Measurements from ENCODE around the gene MYB.

- TF ChIP-seq, protein P1, sequence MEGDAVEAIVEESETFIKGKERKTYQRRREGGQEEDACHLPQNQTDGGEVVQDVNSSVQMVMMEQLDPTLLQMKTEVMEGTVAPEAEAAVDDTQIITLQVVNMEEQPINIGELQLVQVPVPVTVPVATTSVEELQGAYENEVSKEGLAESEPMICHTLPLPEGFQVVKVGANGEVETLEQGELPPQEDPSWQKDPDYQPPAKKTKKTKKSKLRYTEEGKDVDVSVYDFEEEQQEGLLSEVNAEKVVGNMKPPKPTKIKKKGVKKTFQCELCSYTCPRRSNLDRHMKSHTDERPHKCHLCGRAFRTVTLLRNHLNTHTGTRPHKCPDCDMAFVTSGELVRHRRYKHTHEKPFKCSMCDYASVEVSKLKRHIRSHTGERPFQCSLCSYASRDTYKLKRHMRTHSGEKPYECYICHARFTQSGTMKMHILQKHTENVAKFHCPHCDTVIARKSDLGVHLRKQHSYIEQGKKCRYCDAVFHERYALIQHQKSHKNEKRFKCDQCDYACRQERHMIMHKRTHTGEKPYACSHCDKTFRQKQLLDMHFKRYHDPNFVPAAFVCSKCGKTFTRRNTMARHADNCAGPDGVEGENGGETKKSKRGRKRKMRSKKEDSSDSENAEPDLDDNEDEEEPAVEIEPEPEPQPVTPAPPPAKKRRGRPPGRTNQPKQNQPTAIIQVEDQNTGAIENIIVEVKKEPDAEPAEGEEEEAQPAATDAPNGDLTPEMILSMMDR (IDR thresholded peaks at IDR 0.05 in 2 of 3, conservative IDR thresholded peaks at IDR 0.05 in 1 of 3; ENCODE audit: borderline replicate concordance in 1 of 3, insufficient read depth in 1 of 3, low read depth in 2 of 3, low read length in 2 of 3): no peak
- TF ChIP-seq EGR1 (IDR thresholded peaks at IDR 0.05; ENCODE audit: low read depth) (no peak), EZH2phosphoT487 (IDR thresholded peaks at IDR 0.05; ENCODE audit: borderline replicate concordance) (no peak), CBX3 (IDR thresholded peaks at IDR 0.05; ENCODE audit: low read depth) (no peak), ELF1 (IDR thresholded peaks at IDR 0.05; ENCODE audit: borderline replicate concordance, low read depth) (no peak), YY1 (IDR thresholded peaks at IDR 0.05; ENCODE audit: extremely low read depth, insufficient replicate concordance, low read depth, low read length) (no peak), REST (IDR thresholded peaks at IDR 0.05; ENCODE audit: low read depth) (no peak), SP1 (IDR thresholded peaks at IDR 0.05; ENCODE audit: low read depth) (no peak), POLR2A (IDR thresholded peaks at IDR 0.05; ENCODE audit: borderline replicate concordance, extremely low read depth, insufficient read depth, insufficient read length) (no peak), SIN3A (IDR thresholded peaks at IDR 0.05; ENCODE audit: low read depth) (no peak), RAD21 (IDR thresholded peaks at IDR 0.05; ENCODE audit: low read depth) (peak; percentile 28; the same call in 1 of the 2 replicates)
Observed at GRCh38 chr6:135257631-135258405, 76.7 kb downstream of the MYB start.
